ENCODE measurements around the gene MYO7A.

Gene MYO7A

DNA sequence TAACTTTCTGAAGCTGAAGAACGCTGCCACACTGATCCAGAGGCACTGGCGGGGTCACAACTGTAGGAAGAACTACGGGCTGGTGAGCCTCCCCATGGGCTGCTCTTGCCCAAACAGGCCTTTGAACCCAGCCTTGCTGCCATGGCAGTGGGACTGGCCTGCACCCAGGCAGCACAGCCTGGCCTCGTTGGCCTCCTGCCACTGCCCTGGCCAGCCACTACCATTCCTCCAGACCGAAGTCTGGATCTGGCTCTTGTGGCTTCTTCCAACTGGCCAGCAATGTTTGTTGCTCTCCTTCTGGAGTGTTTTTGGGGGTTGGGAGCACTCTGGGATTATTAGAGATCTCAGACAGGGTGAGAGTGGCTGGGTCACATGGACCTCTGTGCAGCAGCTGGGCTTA is 51.0 kb downstream of the MYO7A start:
- 82% methylated on average over 2 of the region's 5 CpGs for WGBS (ENCODE audit: insufficient coverage)
- Histone ChIP-seq H3K36me3 (ENCODE audit: control insufficient read depth in 4 of 4, insufficient read depth in 4 of 4, low read length in 3 of 4) (no peaks in the 10 kb centered on the region), H3K4me1 (ENCODE audit: control extremely low read depth in 1 of 4, control insufficient read depth in 4 of 4, insufficient read depth in 4 of 4, low read length in 3 of 4) (peaks cover 2 to 24% (median 21%) of the 10 kb centered on the region in 4 experiments), H3K4me3 (ENCODE audit: control insufficient read depth in 1 of 7, extremely low read depth in 1 of 7, insufficient read depth in 4 of 7, low read depth in 2 of 7, low read length in 6 of 7) (no peak overlapping the region), H3K27me3 (replicated peaks in 2 of 5; ENCODE audit: control insufficient read depth in 4 of 5, insufficient read depth in 5 of 5, low read length in 4 of 5) (no peaks in the 10 kb centered on the region), H3K27ac (ENCODE audit: insufficient read depth in 1 of 2, low read depth in 1 of 2, low read length in 2 of 2, poor library complexity in 1 of 2, severe bottlenecking in 2 of 2) (no peak overlapping the region), H3K9me3 (ENCODE audit: control extremely low read depth in 1 of 5, control insufficient read depth in 4 of 5, insufficient read depth in 2 of 5, low read depth in 1 of 5, low read length in 4 of 5) (no peaks in the 10 kb centered on the region)
- POLR2A ChIA-PET: no interaction called here
- no peak for DNase-seq
- CTCF ChIA-PET: interaction anchor here (0.8 to 5.2 kb wide), 5 partner anchors 8 to 61 kb away, joined by 3 to 33 read pairs (median 4); partner anchors contain the start of gene MYO7A

DNA sequence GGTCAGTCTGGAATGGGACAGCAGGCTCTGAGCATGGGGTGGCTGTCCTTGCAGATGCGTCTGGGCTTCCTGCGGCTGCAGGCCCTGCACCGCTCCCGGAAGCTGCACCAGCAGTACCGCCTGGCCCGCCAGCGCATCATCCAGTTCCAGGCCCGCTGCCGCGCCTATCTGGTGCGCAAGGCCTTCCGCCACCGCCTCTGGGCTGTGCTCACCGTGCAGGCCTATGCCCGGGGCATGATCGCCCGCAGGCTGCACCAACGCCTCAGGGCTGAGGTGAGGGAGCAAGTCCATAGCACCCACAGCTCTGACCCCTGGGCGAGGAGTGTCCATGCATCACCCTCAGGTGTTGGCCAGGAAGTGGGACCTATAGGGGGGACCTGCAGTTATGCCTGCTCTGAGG is 51.6 kb downstream of the MYO7A start:
- CTCF ChIA-PET: interaction anchor here (0.8 to 5.2 kb wide), 4 partner anchors 9 to 53 kb away, joined by 3 to 33 read pairs (median 4); partner anchors contain the start of gene MYO7A
- WGBS (ENCODE audit: insufficient coverage): 97% methylated on average over 16 of the region's 19 CpGs

DNA sequence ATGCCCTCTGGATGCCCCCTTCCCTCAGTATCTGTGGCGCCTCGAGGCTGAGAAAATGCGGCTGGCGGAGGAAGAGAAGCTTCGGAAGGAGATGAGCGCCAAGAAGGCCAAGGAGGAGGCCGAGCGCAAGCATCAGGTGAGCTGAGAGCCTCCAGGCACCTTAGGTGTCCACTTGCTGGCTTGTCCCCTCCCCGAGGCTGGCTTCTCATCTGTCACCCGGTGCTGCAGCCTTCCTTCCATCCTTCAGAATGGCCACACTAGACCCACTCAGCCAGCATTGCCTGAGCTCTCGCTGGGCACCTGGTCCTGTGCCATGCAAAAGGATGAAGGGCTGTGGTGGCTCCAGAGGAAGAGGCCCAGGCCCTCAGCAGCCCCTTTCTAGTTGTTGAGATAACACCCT is 52.3 kb downstream of the MYO7A start:
- POLR2A ChIA-PET: no interaction called here
- Histone ChIP-seq H3K9me3 (ENCODE audit: control extremely low read depth in 1 of 5, control insufficient read depth in 4 of 5, insufficient read depth in 2 of 5, low read depth in 1 of 5, low read length in 4 of 5) (no peaks in the 10 kb centered on the region), H3K27me3 (replicated peaks in 2 of 5; ENCODE audit: control insufficient read depth in 4 of 5, insufficient read depth in 5 of 5, low read length in 4 of 5) (no peaks in the 10 kb centered on the region), H3K36me3 (ENCODE audit: control insufficient read depth in 4 of 4, insufficient read depth in 4 of 4, low read length in 3 of 4) (no peaks in the 10 kb centered on the region), H3K4me1 (ENCODE audit: control extremely low read depth in 1 of 4, control insufficient read depth in 4 of 4, insufficient read depth in 4 of 4, low read length in 3 of 4) (peaks cover 2 to 15% (median 14%) of the 10 kb centered on the region in 4 experiments), H3K4me3 (ENCODE audit: control insufficient read depth in 1 of 7, extremely low read depth in 1 of 7, insufficient read depth in 4 of 7, low read depth in 2 of 7, low read length in 6 of 7) (no peak overlapping the region), H3K27ac (ENCODE audit: insufficient read depth in 1 of 2, low read depth in 1 of 2, low read length in 2 of 2, poor library complexity in 1 of 2, severe bottlenecking in 2 of 2) (no peak overlapping the region)
- CTCF ChIA-PET: interaction anchor here (1.0 to 5.2 kb wide), 4 partner anchors 8 to 53 kb away, joined by 3 to 33 read pairs (median 4); partner anchors contain the start of gene MYO7A
- 85% methylated on average over 8 of the region's 11 CpGs for WGBS (ENCODE audit: insufficient coverage)
- no peak for DNase-seq

More for the DNA sequence above, 51.6 kb downstream of the MYO7A start:
- Histone ChIP-seq H3K27me3 (replicated peaks in 2 of 5; ENCODE audit: control insufficient read depth in 4 of 5, insufficient read depth in 5 of 5, low read length in 4 of 5) (no peaks in the 10 kb centered on the region), H3K27ac (ENCODE audit: insufficient read depth in 1 of 2, low read depth in 1 of 2, low read length in 2 of 2, poor library complexity in 1 of 2, severe bottlenecking in 2 of 2) (no peak overlapping the region), H3K36me3 (ENCODE audit: control insufficient read depth in 4 of 4, insufficient read depth in 4 of 4, low read length in 3 of 4) (no peaks in the 10 kb centered on the region), H3K4me1 (ENCODE audit: control extremely low read depth in 1 of 4, control insufficient read depth in 4 of 4, insufficient read depth in 4 of 4, low read length in 3 of 4) (peaks cover 2 to 22% (median 19%) of the 10 kb centered on the region in 4 experiments), H3K4me3 (ENCODE audit: control insufficient read depth in 1 of 7, extremely low read depth in 1 of 7, insufficient read depth in 4 of 7, low read depth in 2 of 7, low read length in 6 of 7) (no peak overlapping the region), H3K9me3 (ENCODE audit: control extremely low read depth in 1 of 5, control insufficient read depth in 4 of 5, insufficient read depth in 2 of 5, low read depth in 1 of 5, low read length in 4 of 5) (no peaks in the 10 kb centered on the region)
- DNase-seq: no peak
- POLR2A ChIA-PET: no interaction called here

DNA sequence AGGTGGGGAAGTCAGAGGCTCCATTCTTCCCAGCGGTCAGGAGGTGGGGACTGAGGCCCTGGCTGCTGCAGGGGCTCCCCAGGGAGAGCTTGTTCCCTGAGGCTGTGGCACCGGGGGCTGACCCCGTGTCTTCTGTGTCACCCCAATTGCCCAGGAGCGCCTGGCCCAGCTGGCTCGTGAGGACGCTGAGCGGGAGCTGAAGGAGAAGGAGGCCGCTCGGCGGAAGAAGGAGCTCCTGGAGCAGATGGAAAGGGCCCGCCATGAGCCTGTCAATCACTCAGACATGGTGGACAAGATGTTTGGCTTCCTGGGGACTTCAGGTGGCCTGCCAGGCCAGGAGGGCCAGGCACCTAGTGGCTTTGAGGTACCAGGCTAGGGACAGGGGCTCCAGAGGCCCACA is 53.2 kb downstream of the MYO7A start:
- ChIA-PET POLR2A (no interaction called here), CTCF (interaction anchor here (0.7 to 10.9 kb wide), 3 partner anchors 16 to 69 kb away, joined by 3 to 240 read pairs (median 4); partner anchors contain the start of gene MYO7A)
- WGBS (ENCODE audit: insufficient coverage): 98% methylated on average over 11 of the region's 11 CpGs
- H3K4me1 ChIP-seq (ENCODE audit: control extremely low read depth in 1 of 4, control insufficient read depth in 4 of 4, insufficient read depth in 4 of 4, low read length in 3 of 4): peaks cover 2 to 7% (median 5%) of the 10 kb centered on the region in 4 experiments
- no peaks in the 10 kb centered on the region for H3K9me3 ChIP-seq (ENCODE audit: control extremely low read depth in 1 of 5, control insufficient read depth in 4 of 5, insufficient read depth in 2 of 5, low read depth in 1 of 5, low read length in 4 of 5)
- no peaks in the 10 kb centered on the region for H3K27me3 ChIP-seq (replicated peaks in 2 of 5; ENCODE audit: control insufficient read depth in 4 of 5, insufficient read depth in 5 of 5, low read length in 4 of 5)
- no peak overlapping the region for H3K27ac ChIP-seq (ENCODE audit: insufficient read depth in 1 of 2, low read depth in 1 of 2, low read length in 2 of 2, poor library complexity in 1 of 2, severe bottlenecking in 2 of 2)
- no peak for DNase-seq
- no peaks in the 10 kb centered on the region for H3K36me3 ChIP-seq (ENCODE audit: control insufficient read depth in 4 of 4, insufficient read depth in 4 of 4, low read length in 3 of 4)
- H3K4me3 ChIP-seq (ENCODE audit: control insufficient read depth in 1 of 7, extremely low read depth in 1 of 7, insufficient read depth in 4 of 7, low read depth in 2 of 7, low read length in 6 of 7): no peak overlapping the region

DNA sequence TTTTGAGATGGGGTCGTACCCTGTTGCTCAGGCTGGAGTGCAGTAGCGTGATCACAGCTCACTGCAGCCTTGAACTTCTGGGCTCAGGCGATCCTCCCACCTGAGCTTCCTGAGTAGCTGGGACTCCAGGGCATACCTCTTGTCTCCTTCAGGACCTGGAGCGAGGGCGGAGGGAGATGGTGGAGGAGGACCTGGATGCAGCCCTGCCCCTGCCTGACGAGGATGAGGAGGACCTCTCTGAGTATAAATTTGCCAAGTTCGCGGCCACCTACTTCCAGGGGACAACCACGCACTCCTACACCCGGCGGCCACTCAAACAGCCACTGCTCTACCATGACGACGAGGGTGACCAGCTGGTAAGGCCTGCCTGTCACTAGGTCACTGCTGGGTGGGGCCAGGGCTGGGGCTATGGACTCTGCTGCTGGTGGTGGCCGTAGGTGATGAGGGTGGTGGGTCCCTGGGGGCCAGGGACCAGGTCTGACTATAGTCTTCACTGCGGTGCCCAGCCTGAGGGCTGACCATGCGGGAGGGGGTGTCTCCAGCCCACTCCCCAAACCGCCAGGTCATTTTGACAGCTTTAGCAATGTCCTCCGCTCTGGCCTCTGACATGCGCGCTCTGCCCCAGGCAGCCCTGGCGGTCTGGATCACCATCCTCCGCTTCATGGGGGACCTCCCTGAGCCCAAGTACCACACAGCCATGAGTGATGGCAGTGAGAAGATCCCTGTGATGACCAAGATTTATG is 53.9 kb downstream of the MYO7A start:
- no peak overlapping the region for H3K4me3 ChIP-seq (ENCODE audit: control insufficient read depth in 1 of 7, extremely low read depth in 1 of 7, insufficient read depth in 4 of 7, low read depth in 2 of 7, low read length in 6 of 7)
- H3K9me3 ChIP-seq (ENCODE audit: control extremely low read depth in 1 of 5, control insufficient read depth in 4 of 5, insufficient read depth in 2 of 5, low read depth in 1 of 5, low read length in 4 of 5): no peaks in the 10 kb centered on the region
- no peaks in the 10 kb centered on the region for H3K4me1 ChIP-seq (ENCODE audit: control extremely low read depth in 1 of 4, control insufficient read depth in 4 of 4, insufficient read depth in 4 of 4, low read length in 3 of 4)
- 94% methylated on average over 17 of the region's 22 CpGs for WGBS (ENCODE audit: insufficient coverage)
- H3K36me3 ChIP-seq (ENCODE audit: control insufficient read depth in 4 of 4, insufficient read depth in 4 of 4, low read length in 3 of 4): no peaks in the 10 kb centered on the region
- POLR2A ChIA-PET: no interaction called here
- DNase-seq: no peak
- no peak overlapping the region for H3K27ac ChIP-seq (ENCODE audit: insufficient read depth in 1 of 2, low read depth in 1 of 2, low read length in 2 of 2, poor library complexity in 1 of 2, severe bottlenecking in 2 of 2)
- CTCF ChIA-PET: interaction anchor here (0.7 to 10.9 kb wide), 3 partner anchors 50 to 70 kb away, joined by 3 to 240 read pairs (median 5); partner anchors contain the start of gene MYO7A
- no peaks in the 10 kb centered on the region for H3K27me3 ChIP-seq (replicated peaks in 2 of 5; ENCODE audit: control insufficient read depth in 4 of 5, insufficient read depth in 5 of 5, low read length in 4 of 5)

DNA sequence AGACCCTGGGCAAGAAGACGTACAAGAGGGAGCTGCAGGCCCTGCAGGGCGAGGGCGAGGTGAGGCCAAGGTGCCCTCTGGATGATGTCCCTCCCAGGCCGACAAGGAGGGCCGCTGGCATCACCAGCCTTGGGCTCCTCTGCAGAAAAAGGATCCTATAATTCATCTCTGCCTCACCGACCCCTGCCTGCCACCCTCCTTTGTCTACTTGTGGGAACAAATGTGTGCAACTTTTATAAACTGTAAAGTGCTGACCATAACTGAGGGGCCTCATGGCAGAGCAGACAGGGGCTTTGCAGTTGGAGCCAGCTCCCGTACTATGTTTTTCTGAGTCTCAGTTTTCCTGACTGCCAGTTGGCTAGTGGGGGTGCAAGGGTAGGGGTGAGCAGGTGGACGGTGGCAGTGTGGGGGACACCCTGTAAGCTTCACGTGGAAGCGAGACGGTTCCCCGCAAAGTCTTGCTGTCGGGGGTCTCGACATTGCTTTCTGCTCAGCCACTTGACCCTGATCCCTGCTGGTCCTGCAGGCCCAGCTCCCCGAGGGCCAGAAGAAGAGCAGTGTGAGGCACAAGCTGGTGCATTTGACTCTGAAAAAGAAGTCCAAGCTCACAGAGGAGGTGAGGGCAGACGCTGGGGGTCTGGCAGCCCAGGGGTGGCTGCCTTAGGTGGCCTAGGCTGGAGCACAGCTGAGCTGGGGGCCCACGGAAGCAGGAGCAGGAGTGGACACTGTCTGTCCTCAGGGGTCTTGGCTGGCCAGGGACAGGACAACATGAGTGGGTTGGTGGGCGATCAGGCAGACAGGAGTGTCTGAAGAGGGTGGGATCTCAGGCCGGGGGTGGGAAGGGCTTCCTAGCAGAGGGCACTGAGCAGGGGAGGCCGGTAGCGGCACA is 54.7 kb downstream of the MYO7A start:
- no peaks in the 10 kb centered on the region for H3K27me3 ChIP-seq (replicated peaks in 2 of 5; ENCODE audit: control insufficient read depth in 4 of 5, insufficient read depth in 5 of 5, low read length in 4 of 5)
- CTCF ChIA-PET: interaction anchor here (1.1 to 10.9 kb wide), 4 partner anchors 8 to 60 kb away, joined by 3 to 240 read pairs (median 7); partner anchors contain the start of gene MYO7A
- POLR2A ChIA-PET: interaction anchor here (0.6 kb wide), 1 partner anchor 28 kb away, joined by 4 read pairs; no protein-coding TSS in a partner anchor
- H3K4me1 ChIP-seq (ENCODE audit: control extremely low read depth in 1 of 4, control insufficient read depth in 4 of 4, insufficient read depth in 4 of 4, low read length in 3 of 4): no peaks in the 10 kb centered on the region
- 97% methylated on average over 17 of the region's 21 CpGs for WGBS (ENCODE audit: insufficient coverage)
- no peaks in the 10 kb centered on the region for H3K36me3 ChIP-seq (ENCODE audit: control insufficient read depth in 4 of 4, insufficient read depth in 4 of 4, low read length in 3 of 4)
- DNase-seq: no peak
- no peak overlapping the region for H3K27ac ChIP-seq (ENCODE audit: insufficient read depth in 1 of 2, low read depth in 1 of 2, low read length in 2 of 2, poor library complexity in 1 of 2, severe bottlenecking in 2 of 2)
- H3K4me3 ChIP-seq (ENCODE audit: control insufficient read depth in 1 of 7, extremely low read depth in 1 of 7, insufficient read depth in 4 of 7, low read depth in 2 of 7, low read length in 6 of 7): no peak overlapping the region
- H3K9me3 ChIP-seq (ENCODE audit: control extremely low read depth in 1 of 5, control insufficient read depth in 4 of 5, insufficient read depth in 2 of 5, low read depth in 1 of 5, low read length in 4 of 5): no peaks in the 10 kb centered on the region
